H1 (cell line): ENCODE results near the gene ARMS2. TPM values are rescaled to one million over a fixed set of nuclear protein-coding genes. Genes with fewer than 3 reads are reported as not detected.

Experiments
- CTCF ChIA-PET: fragments of 300-600 bp; sonication (Branson Sonifier 250); formaldehyde crosslinking; loops from one replicate; lab custom pipeline; 2021; ENCODE audit not compliant: partially characterized antibody; lab: Charles Lee
- POLR2A ChIA-PET: fragments of 300-600 bp; sonication (Branson Sonifier 250); formaldehyde crosslinking; loops from one replicate; lab custom pipeline; 2021; ENCODE audit warnings: inconsistent platforms; ENCODE audit not compliant: partially characterized antibody; lab: Charles Lee
- DNase-seq, 2 experiments: peaks; one replicate each; pipeline versions ENCODE4 v3.0.0 to v3.0.0-alpha.2; 2010 to 2022; ENCODE audit warnings: low spot score in 2 of 2, low read depth in 1 of 2, mixed read lengths in 1 of 2
- FAIRE-seq: peaks from 2 replicates; lab custom pipeline; 2011; peaks lifted over from hg19 to GRCh38; lab: Jason Lieb, UNC
- H2AFZ ChIP-seq: 2 replicates; pipeline ENCODE4 v1.8.1; 2012; ENCODE audit warnings: low read length, inconsistent platforms
- H2AK5ac ChIP-seq: 2 replicates; pipeline ENCODE4 v1.6.1; 2013; ENCODE audit warnings: low read depth, low read length
- H2BK120ac ChIP-seq: replicated peaks from 2 replicates; pipeline ENCODE3; 2013; ENCODE audit warnings: low read depth, low read length, inconsistent platforms
- H2BK12ac ChIP-seq: 2 replicates; pipeline ENCODE4 v1.6.1; 2013; ENCODE audit warnings: low read depth, low read length
- H2BK15ac ChIP-seq: 2 replicates; pipeline ENCODE4 v1.6.1; 2013; ENCODE audit warnings: low read length
- H2BK20ac ChIP-seq: 2 replicates; pipeline ENCODE4 v1.6.1; 2013; ENCODE audit warnings: low read length
- H2BK5ac ChIP-seq: 2 replicates; pipeline ENCODE4 v1.6.1; 2013; ENCODE audit warnings: low read depth, low read length
- H3K14ac ChIP-seq: 2 replicates; pipeline ENCODE4 v1.6.1; 2013; ENCODE audit warnings: inconsistent platforms; ENCODE audit not compliant: insufficient read length
- H3K18ac ChIP-seq: 2 replicates; pipeline ENCODE4 v1.6.1; 2013; ENCODE audit warnings: low read length; ENCODE audit errors: extremely low read depth
- H3K23ac ChIP-seq: 2 replicates; pipeline ENCODE4 v1.6.1; 2013; ENCODE audit warnings: inconsistent platforms; ENCODE audit not compliant: insufficient read length
- H3K23me2 ChIP-seq: 2 replicates; pipeline ENCODE4 v1.6.1; 2013; ENCODE audit warnings: low read depth, low read length
- H3K27ac ChIP-seq: 2 replicates; pipeline ENCODE4 v1.6.1; 2011; ENCODE audit warnings: low read depth, low read length, inconsistent platforms
- H3K27me3 ChIP-seq, 4 experiments: replicated peaks in 1 of 4; 1 replicate in 1 of 4; 2 replicates in 3 of 4; pipeline versions ENCODE4 v1.6.1 to v1.8.1; 2011 to 2013; ENCODE audit warnings: low read length in 3 of 4, mild to moderate bottlenecking in 3 of 4, inconsistent platforms in 2 of 4, mixed read lengths in 2 of 4, moderate library complexity in 1 of 4; ENCODE audit not compliant: control insufficient read depth in 3 of 4, insufficient read depth in 3 of 4; ENCODE audit errors: extremely low read depth in 1 of 4
- H3K36me3 ChIP-seq, 4 experiments: 2 replicates each; pipeline versions ENCODE4 v1.6.1 to v1.8.1; 2011 to 2013; ENCODE audit warnings: mild to moderate bottlenecking in 4 of 4, low read length in 3 of 4, moderate library complexity in 2 of 4, control low read depth in 1 of 4, inconsistent platforms in 1 of 4; ENCODE audit not compliant: insufficient read depth in 4 of 4, control insufficient read depth in 2 of 4
- H3K4ac ChIP-seq: replicated peaks from 2 replicates; pipeline ENCODE3; 2013; ENCODE audit warnings: low read length, low read depth, mixed read lengths, inconsistent platforms; ENCODE audit not compliant: insufficient read length
- H3K4me1 ChIP-seq, 4 experiments: replicated peaks in 1 of 4; 1 replicate in 1 of 4; 2 replicates in 3 of 4; pipeline versions ENCODE4 v1.6.1 to v1.8.1; 2011 to 2013; ENCODE audit warnings: low read length in 3 of 4, inconsistent platforms in 2 of 4, mixed read lengths in 1 of 4; ENCODE audit not compliant: insufficient read depth in 4 of 4, control insufficient read depth in 3 of 4
- H3K4me2 ChIP-seq, 2 experiments: 2 replicates each; pipeline versions ENCODE4 v1.6.1 to v1.8.1; 2011 to 2013; ENCODE audit warnings: low read depth in 2 of 2, low read length in 2 of 2, control low read depth in 1 of 2, inconsistent platforms in 1 of 2, mild to moderate bottlenecking in 1 of 2; ENCODE audit not compliant: insufficient read depth in 1 of 2
- H3K4me3 ChIP-seq, 4 experiments: fragments of 200-600, 300-600 bp in 1 of 4; sonication (generic), shearing (Covaris generic), sonication (Bioruptor Twin) in 1 of 4; 2 replicates each; pipeline versions ENCODE4 v1.5.1 to v1.8.1; 2011 to 2016; ENCODE audit warnings: low read length in 4 of 4, low read depth in 3 of 4, control low read depth in 2 of 4, inconsistent platforms in 2 of 4, mild to moderate bottlenecking in 2 of 4, mixed read lengths in 1 of 4, moderate library complexity in 1 of 4; ENCODE audit not compliant: insufficient read depth in 2 of 4; ENCODE audit errors: extremely low read depth in 1 of 4
- H3K56ac ChIP-seq: replicated peaks from 2 replicates; pipeline ENCODE3; 2013; ENCODE audit warnings: low read depth, mild to moderate bottlenecking, mixed read lengths, low read length, inconsistent platforms; ENCODE audit not compliant: insufficient read length
- H3K79me1 ChIP-seq: 2 replicates; pipeline ENCODE4 v1.6.1; 2013; ENCODE audit warnings: low read depth, low read length, control low read depth
- H3K79me2 ChIP-seq, 2 experiments: 2 replicates each; pipeline versions ENCODE4 v1.6.1 to v1.8.1; 2012 to 2013; ENCODE audit warnings: low read length in 2 of 2, mild to moderate bottlenecking in 2 of 2, inconsistent platforms in 1 of 2; ENCODE audit not compliant: insufficient read depth in 2 of 2, control insufficient read depth in 1 of 2
- H3K9ac ChIP-seq, 4 experiments: replicated peaks in 1 of 4; 1 replicate in 1 of 4; 2 replicates in 3 of 4; pipeline versions ENCODE4 v1.6.1 to v1.8.1; 2011 to 2013; ENCODE audit warnings: low read depth in 3 of 4, low read length in 3 of 4, control low read depth in 2 of 4, mild to moderate bottlenecking in 2 of 4, moderate library complexity in 2 of 4, inconsistent platforms in 1 of 4; ENCODE audit errors: extremely low read depth in 1 of 4
- H3K9me3 ChIP-seq, 2 experiments: 2 replicates each; pipeline versions ENCODE4 v1.6.1 to v1.8.1; 2012 to 2013; ENCODE audit warnings: mild to moderate bottlenecking in 2 of 2, moderate library complexity in 2 of 2, control low read depth in 1 of 2, inconsistent platforms in 1 of 2, low read depth in 1 of 2, low read length in 1 of 2, mixed read lengths in 1 of 2; ENCODE audit not compliant: insufficient read depth in 2 of 2
- H4K20me1 ChIP-seq, 2 experiments: replicated peaks in 1 of 2; 2 replicates each; pipeline versions ENCODE3 to v1.8.1; 2011 to 2013; ENCODE audit warnings: inconsistent platforms in 2 of 2, low read length in 2 of 2, mild to moderate bottlenecking in 1 of 2; ENCODE audit not compliant: insufficient read depth in 2 of 2, control insufficient read depth in 1 of 2
- H4K5ac ChIP-seq: 2 replicates; pipeline ENCODE4 v1.6.1; 2013; ENCODE audit warnings: low read length, low read depth, mixed read lengths, inconsistent platforms; ENCODE audit not compliant: insufficient read length
- H4K8ac ChIP-seq: 2 replicates; pipeline ENCODE4 v1.8.0; 2013; ENCODE audit warnings: mild to moderate bottlenecking, moderate library complexity, low read length, inconsistent platforms; ENCODE audit not compliant: insufficient read depth; ENCODE audit errors: extremely low read depth
- H4K91ac ChIP-seq: replicated peaks from 2 replicates; pipeline ENCODE3; 2013; ENCODE audit warnings: low read length, mixed read lengths, inconsistent platforms; ENCODE audit not compliant: insufficient read length
- BRCA1 ChIP-seq: IDR thresholded peaks from 2 replicates; pipeline ENCODE4 v1.6.1; 2012; ENCODE audit warnings: low read depth, low read length, improper control_type of control experiment
- HDAC2 ChIP-seq, 2 experiments: fragments of 300-600 bp in 1 of 2; sonication (generic) in 1 of 2; IDR thresholded peaks; 2 replicates each; pipeline ENCODE4 v1.6.1; 2011 to 2012; ENCODE audit warnings: low read depth in 2 of 2, low read length in 2 of 2, mild to moderate bottlenecking in 2 of 2, moderate library complexity in 2 of 2, borderline replicate concordance in 1 of 2, inconsistent platforms in 1 of 2
- JUN ChIP-seq: IDR thresholded peaks from 2 replicates; pipeline ENCODE4 v1.6.1; 2011; ENCODE audit warnings: low read depth, mild to moderate bottlenecking, improper control_type of control experiment, low read length
- KDM4A ChIP-seq: IDR thresholded peaks from one replicate; pipeline ENCODE4 v1.7.1; 2012; ENCODE audit warnings: low read depth, mild to moderate bottlenecking, moderate library complexity, low read length, inconsistent platforms; ENCODE audit not compliant: severe bottlenecking
- PHF8 ChIP-seq: fragments of 200-600 bp; sonication (generic); conservative IDR thresholded peaks from 2 replicates; pipeline ENCODE4 v1.7.1; 2012; ENCODE audit warnings: low read depth, mild to moderate bottlenecking, inconsistent platforms, low read length, moderate library complexity
- RAD21 ChIP-seq, 2 experiments: IDR thresholded peaks in 1 of 2; conservative IDR thresholded peaks in 1 of 2; 2 replicates each; pipeline ENCODE4 v1.6.1; 2011; ENCODE audit warnings: low read depth in 2 of 2, low read length in 2 of 2, improper control_type of control experiment in 1 of 2, inconsistent platforms in 1 of 2, mild to moderate bottlenecking in 1 of 2, moderate library complexity in 1 of 2
- WGBS, 2 experiments: shearing (Covaris generic) in 1 of 2; methylation state at CpG; one replicate each; pipeline versions ENCODE4 v1.1.6 to v1.1.7; 2013 to 2015; ENCODE audit warnings: low lambda C conversion rate in 2 of 2, mixed read lengths in 2 of 2, inconsistent platforms in 1 of 2, low coverage in 1 of 2, missing lambda C conversion rate in 1 of 2; ENCODE audit not compliant: insufficient replicate concordance in 2 of 2, insufficient coverage in 1 of 2, insufficient read length in 1 of 2; ENCODE audit errors: extremely low coverage in 1 of 2, missing lambda C conversion rate in 1 of 2; 5-methylcytosine and 5-hydroxymethylcytosine counted together
- long read RNA-seq, 2 experiments: library from RNA in 1 of 2; library from capped mRNA in 1 of 2; stranded (forward); transcript quantifications; one replicate each; pipeline ENCODE4 v2.0.0, GENCODE V29; 2021; ENCODE audit warnings: inconsistent platforms in 1 of 2
- polyA minus RNA-seq, 3 experiments: library from RNA; depleted of rRNA, polyadenylated mRNA; stranded (reverse); fragments of >200 nt; gene quantifications; 1 replicate in 2 of 3; 2 replicates in 1 of 3; pipeline ENCODE4 v1.2.3, GENCODE V29; 2011
- polyA plus RNA-seq, 7 experiments: library from polyadenylated mRNA; depleted of rRNA in 3 of 7; stranded (reverse) in 5 of 7; unstranded in 2 of 7; fragments of >200 nt in 5 of 7; fragments of 200-250 nt in 2 of 7; gene quantifications; 1 replicate in 5 of 7; 2 replicates in 1 of 7; 4 replicates in 1 of 7; pipeline versions ENCODE4 v1.2.1 to v1.2.3, GENCODE V29; 2011 to 2013; ENCODE audit warnings: missing spikeins in 2 of 7, mixed read lengths in 2 of 7
- total RNA-seq: library from RNA; stranded (reverse); fragmentation: NEBNext Ultra II Directional; extraction: Animal tissue kit (Norgen Biotek cat#: 25700); gene quantifications from 2 replicates; pipeline ENCODE4 v1.2.1, GENCODE V29; 2021
- TF ChIP-seq, protein P1 (sequence below), 3 experiments: IDR thresholded peaks; 1 replicate in 2 of 3; 2 replicates in 1 of 3; pipeline versions ENCODE4 v1.5.1 to v1.6.1; 2011; ENCODE audit warnings: low read length in 3 of 3, mild to moderate bottlenecking in 3 of 3, inconsistent platforms in 2 of 3, low read depth in 1 of 3, moderate library complexity in 1 of 3; ENCODE audit not compliant: insufficient read depth in 1 of 3; ENCODE audit errors: control extremely low read depth in 1 of 3

ARMS2 gene, protein sequence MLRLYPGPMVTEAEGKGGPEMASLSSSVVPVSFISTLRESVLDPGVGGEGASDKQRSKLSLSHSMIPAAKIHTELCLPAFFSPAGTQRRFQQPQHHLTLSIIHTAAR
- total RNA-seq (not detected in 2 replicates), polyA plus RNA-seq (2011; rRNA removed) (not detected in 2 replicates), polyA minus RNA-seq (2011; rRNA and poly(A)+ RNA removed) (not detected in 2 replicates)
- not detected for polyA plus RNA-seq (2011; cell fraction: cytosol; rRNA removed)
- not detected for polyA plus RNA-seq (2011; cell fraction: nucleus; rRNA removed)
- not detected in 4 replicates for polyA plus RNA-seq (2012, experiment 1 of 2)
- polyA plus RNA-seq (2012, experiment 2 of 2): not detected
- polyA plus RNA-seq (2013, experiment 1 of 2): not detected
- not detected for polyA plus RNA-seq (2013, experiment 2 of 2)
- not detected for polyA minus RNA-seq (2011; cell fraction: cytosol; rRNA and poly(A)+ RNA removed)
- polyA minus RNA-seq (2011; cell fraction: nucleus; rRNA and poly(A)+ RNA removed): not detected
- long read RNA-seq, experiment 1: 0 reads
- long read RNA-seq, experiment 2: 0 reads

DNA sequence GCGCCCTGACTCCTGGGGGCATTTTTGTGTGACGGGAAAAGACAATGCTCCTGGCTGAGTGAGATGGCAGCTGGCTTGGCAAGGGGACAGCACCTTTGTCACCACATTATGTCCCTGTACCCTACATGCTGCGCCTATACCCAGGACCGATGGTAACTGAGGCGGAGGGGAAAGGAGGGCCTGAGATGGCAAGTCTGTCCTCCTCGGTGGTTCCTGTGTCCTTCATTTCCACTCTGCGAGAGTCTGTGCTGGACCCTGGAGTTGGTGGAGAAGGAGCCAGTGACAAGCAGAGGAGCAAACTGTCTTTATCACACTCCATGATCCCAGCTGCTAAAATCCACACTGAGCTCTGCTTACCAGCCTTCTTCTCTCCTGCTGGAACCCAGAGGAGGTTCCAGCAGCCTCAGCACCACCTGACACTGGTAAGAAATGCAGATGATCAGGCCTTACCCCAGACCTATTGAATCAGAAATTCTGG lies at the start of gene ARMS2:
Gene ARMS2 (plus strand): TSS at position 51 of the 478 bp plus-strand sequence. CDS start 75 bp downstream, at position 126.
- Histone ChIP-seq H3K4ac (no peak within 1 kb of the TSS), H2AFZ (no peak within 1 kb of the TSS), H2BK20ac (no peak within 1 kb of the TSS), H3K79me1 (no peaks in the 10 kb centered on the region), H2BK15ac (no peak within 1 kb of the TSS), H3K4me2 (no peak within 1 kb of the TSS), H4K8ac (peak within 1 kb of the TSS; percentile 53), H3K79me2 (no peaks in the 10 kb centered on the region), H3K9ac (no peak within 1 kb of the TSS), H3K23me2 (no peaks in the 10 kb centered on the region), H2BK12ac (no peak within 1 kb of the TSS), H3K4me3 (no peak within 1 kb of the TSS), H3K27me3 (peaks cover 0 to 4% (median 3%) of the 10 kb centered on the region in 4 experiments; a peak in 6 of 7 replicates), H2BK5ac (no peak within 1 kb of the TSS), H4K20me1 (no peaks in the 10 kb centered on the region), H3K23ac (no peak within 1 kb of the TSS), H3K36me3 (no peaks in the 10 kb centered on the region), H3K9me3 (0 out of 4 replicates have a peak, but pooled peaks cover 0 to 2% of the 10 kb centered on the region in 2 experiments), H2AK5ac (no peak within 1 kb of the TSS), H3K4me1 (peaks cover 0 to 5% (median 2%) of the 10 kb centered on the region in 4 experiments; a peak in 5 of 7 replicates), H3K14ac (no peak within 1 kb of the TSS), H4K91ac (no peak within 1 kb of the TSS), H3K18ac (no peak within 1 kb of the TSS), H3K56ac (no peak within 1 kb of the TSS), H3K27ac (no peak within 1 kb of the TSS), H2BK120ac (no peak within 1 kb of the TSS), H4K5ac (no peak within 1 kb of the TSS)
- CTCF ChIA-PET: interaction anchor here (0.8 to 1.7 kb wide), 5 partner anchors 18 to 194 kb away, joined by 3 to 4 read pairs (median 4); no protein-coding TSS in a partner anchor
- DNase-seq (peak in 1 of 2 experiments; percentile 43), FAIRE-seq (no peak)
- POLR2A ChIA-PET: no interaction called here
- WGBS, 2 experiments: 75% methylated on average over 7 of the region's 7 CpGs; no CpG with 5 or more reads in 1 of the 2 experiments
- TF ChIP-seq, protein P1, sequence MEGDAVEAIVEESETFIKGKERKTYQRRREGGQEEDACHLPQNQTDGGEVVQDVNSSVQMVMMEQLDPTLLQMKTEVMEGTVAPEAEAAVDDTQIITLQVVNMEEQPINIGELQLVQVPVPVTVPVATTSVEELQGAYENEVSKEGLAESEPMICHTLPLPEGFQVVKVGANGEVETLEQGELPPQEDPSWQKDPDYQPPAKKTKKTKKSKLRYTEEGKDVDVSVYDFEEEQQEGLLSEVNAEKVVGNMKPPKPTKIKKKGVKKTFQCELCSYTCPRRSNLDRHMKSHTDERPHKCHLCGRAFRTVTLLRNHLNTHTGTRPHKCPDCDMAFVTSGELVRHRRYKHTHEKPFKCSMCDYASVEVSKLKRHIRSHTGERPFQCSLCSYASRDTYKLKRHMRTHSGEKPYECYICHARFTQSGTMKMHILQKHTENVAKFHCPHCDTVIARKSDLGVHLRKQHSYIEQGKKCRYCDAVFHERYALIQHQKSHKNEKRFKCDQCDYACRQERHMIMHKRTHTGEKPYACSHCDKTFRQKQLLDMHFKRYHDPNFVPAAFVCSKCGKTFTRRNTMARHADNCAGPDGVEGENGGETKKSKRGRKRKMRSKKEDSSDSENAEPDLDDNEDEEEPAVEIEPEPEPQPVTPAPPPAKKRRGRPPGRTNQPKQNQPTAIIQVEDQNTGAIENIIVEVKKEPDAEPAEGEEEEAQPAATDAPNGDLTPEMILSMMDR (IDR thresholded peaks at IDR 0.05; ENCODE audit: control extremely low read depth in 1 of 3, insufficient read depth in 1 of 3, low read depth in 1 of 3, low read length in 3 of 3): no peak
- TF ChIP-seq BRCA1 (no peak), RAD21 (IDR thresholded peaks at IDR 0.05 in 1 of 2, conservative IDR thresholded peaks at IDR 0.05 in 1 of 2; ENCODE audit: low read depth in 2 of 2, low read length in 2 of 2) (no peak), KDM4A (no peak), HDAC2 (IDR thresholded peaks at IDR 0.05; ENCODE audit: borderline replicate concordance in 1 of 2, low read depth in 2 of 2, low read length in 2 of 2) (no peak), PHF8 (no peak), JUN (no peak)
